GM04503 (cell line): ENCODE data around the gene DOCK3.
"Not testable (repeated sequence)": the region's sequence is repeated elsewhere in the genome, so short reads cannot be mapped to it uniquely, and the experiment has no call there.

Experiments
- DNase-seq: peaks from one replicate; pipeline ENCODE4 v3.0.0-alpha.2; 2012; ENCODE audit warnings: low read depth

The DOCK3 gene

DNA sequence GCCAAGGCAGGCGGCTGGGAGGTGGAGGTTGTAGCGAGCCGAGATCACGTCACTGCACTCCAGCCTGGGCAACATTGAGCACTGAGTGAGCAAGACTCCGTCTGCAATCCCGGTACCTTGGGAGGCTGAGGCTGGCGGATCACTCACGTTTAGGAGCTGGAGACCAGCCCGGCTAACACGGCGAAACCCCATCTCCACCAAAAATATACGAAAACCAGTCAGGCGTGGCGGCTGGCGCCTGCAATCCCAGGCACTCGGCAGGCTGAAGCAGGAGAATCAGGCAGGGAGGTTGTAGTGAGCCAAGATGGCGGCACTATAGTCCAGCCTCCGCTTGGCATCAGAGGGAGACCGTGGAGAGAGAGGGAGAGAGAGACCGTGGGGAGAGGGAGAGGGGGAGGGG is 129.6 kb downstream of the DOCK3 start:
- not testable (repeated sequence) for DNase-seq

DNA sequence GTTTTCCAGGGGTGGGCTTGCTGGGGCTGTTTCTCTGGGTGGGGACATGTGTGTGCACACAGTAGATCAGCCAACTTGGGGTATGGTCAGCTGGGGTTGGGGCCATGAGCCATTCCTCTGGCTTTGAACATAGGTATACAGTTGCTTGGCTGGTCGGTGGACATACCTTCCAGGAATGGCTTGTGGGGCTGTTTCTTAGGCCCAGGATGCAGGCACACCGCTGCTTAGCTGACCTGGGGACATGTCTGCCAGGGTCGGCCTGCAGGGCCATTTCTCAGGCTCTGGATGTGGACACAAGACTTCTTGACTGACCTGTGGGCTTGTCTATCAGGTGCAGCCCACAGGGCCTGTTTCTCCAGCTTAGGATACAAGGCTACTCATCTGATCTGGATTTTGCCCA is 130.6 kb downstream of the DOCK3 start:
- DNase-seq: no peak

DNA sequence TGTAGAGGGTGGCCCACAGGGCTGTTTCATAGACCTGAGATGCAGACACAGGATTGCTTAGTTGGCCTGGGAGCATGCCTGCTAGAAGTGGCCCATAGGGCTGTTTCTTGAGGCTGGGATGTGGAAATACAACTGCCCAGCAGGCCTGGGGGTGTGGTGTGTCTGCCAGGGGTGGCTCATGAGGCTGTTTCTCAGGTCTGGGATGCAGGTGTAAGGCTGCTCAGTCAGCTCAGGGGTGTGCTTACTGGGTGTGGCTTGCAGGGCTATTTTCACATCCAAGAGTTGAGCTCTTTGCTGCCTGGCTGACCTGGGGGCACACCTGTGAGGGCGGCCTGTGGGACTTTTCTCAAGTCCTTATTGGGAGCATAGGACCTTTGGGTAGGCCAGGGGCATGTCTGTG is 131.3 kb downstream of the DOCK3 start:
- DNase-seq: no peak

DNA sequence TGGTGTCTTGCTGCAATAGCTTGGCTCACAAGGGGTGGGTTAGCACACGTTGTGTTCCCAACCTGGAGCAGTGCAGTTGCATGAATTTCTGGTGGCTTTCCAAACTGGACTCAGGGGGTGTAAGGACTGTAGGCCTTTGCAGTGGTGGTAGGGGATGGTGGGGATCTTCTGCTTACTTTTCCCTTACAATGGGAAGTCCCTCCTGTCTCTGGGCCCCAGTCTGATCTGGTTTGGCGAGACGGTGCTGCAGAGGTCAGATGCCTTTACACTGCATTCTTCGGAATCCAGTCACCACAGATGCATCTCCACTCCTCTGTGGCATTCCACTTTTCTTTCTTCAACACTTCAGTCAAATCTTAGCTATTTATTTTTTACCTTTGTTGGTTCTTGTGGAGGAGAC is 132.1 kb downstream of the DOCK3 start:
- DNase-seq: no peak

GRCh38 chr3:50807266-50807665 is 132.5 kb downstream of the DOCK3 start:
- no peak for DNase-seq

- no peak for DNase-seq
Measured at GRCh38 chr3:50811893-50812292, 137.2 kb downstream of the DOCK3 start.

DNA sequence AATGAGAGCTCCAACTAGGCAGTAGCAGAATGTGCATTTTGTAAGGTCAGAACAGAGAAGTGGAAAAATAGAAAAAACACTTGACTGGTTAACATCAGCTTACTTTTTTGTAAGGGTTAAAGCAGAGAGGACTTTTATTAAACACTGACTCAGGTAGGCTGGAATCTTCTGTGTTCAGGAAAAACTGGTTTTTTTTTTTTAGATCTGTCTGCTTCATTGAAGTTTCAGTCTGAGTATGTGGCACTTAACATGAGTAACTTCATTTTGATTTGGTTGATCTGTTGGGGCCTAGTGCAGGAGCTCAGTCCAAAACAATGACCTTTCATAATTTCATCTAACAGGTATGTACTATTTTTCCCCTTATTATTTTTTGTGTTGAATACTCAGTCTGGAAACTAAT is 141.1 kb downstream of the DOCK3 start:
- DNase-seq: no peak

- no peak for DNase-seq
Measured at GRCh38 chr3:50816894-50817293, 142.2 kb downstream of the DOCK3 start.

GRCh38 chr3:50817756-50818529 is 143.2 kb downstream of the DOCK3 start:
- DNase-seq: no peak

DNA sequence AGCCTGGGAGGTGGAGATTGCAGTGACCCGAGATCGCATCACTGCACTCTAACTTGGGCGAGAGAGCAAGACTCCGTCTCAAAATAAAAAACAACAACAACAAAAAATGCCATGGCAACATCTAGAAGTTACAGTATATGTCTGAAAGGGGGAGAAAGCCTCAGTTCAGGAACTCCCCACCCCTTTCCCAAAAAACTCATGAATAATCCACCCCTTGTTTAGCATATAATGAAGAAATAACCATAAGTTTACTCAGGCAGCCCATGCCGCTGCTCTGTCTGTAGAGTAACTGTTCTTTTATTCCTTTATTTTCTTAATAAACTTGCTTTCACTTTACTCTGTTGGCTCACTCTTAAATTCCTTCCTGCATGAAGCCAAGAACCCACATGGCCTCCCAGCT is 145.2 kb downstream of the DOCK3 start:
- no peak for DNase-seq

DNA sequence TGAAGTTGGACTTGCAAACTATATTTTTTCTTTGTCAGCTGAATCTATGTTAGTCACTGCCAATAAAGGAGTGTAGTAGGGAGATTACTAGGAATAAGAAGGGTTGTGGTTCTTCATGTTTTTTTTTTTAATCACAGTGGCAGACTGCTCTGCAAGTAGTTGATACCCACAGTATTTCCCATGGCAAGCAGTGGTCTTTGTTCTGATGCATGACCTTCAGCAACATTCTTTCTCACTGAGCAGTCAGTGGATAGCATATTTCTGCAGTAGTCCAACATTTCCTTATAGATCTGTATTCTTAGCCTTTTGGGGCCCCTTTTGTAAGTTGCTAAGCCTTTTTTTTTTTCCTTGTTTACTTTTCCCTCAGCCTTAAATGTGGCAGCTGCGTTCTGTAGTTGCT is 151.1 kb downstream of the DOCK3 start:
- no peak for DNase-seq

GRCh38 chr3:50830451-50830850 is 155.7 kb downstream of the DOCK3 start:
- no peak for DNase-seq

GRCh38 chr3:50831009-50831408 is 156.3 kb downstream of the DOCK3 start:
- not testable (repeated sequence) for DNase-seq

- DNase-seq: no peak
Measured at GRCh38 chr3:50840983-50841489, 166.3 kb downstream of the DOCK3 start.

GRCh38 chr3:50848308-50848707 is 173.6 kb downstream of the DOCK3 start:
- DNase-seq: no peak

- DNase-seq: no peak
Measured at GRCh38 chr3:50850639-50851511, 176.1 kb downstream of the DOCK3 start.

- no peak for DNase-seq
Measured at GRCh38 chr3:50853936-50854335, 179.2 kb downstream of the DOCK3 start.

DNA sequence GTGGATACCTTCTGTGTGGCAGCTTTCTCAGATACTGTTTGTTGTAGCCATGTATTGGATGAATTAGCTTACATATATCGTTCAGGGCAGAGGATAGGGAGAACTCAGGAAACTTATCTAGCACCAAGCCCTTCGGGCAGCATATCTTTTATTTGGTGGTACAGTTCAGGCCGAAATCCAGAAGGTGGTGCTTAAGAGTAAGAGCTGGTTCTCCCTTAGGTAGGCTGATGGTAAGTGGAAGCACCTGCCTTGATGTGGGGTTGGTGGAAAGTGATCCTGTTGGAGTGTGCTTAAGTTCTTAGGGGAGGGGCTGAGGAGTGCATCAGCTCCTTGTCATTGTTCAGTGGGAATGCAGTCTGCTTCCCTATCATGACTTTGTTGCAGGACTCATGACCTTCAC is 187.5 kb downstream of the DOCK3 start:
- DNase-seq: no peak

- no peak for DNase-seq
Measured at GRCh38 chr3:50873376-50874157, 198.8 kb downstream of the DOCK3 start.

DNA sequence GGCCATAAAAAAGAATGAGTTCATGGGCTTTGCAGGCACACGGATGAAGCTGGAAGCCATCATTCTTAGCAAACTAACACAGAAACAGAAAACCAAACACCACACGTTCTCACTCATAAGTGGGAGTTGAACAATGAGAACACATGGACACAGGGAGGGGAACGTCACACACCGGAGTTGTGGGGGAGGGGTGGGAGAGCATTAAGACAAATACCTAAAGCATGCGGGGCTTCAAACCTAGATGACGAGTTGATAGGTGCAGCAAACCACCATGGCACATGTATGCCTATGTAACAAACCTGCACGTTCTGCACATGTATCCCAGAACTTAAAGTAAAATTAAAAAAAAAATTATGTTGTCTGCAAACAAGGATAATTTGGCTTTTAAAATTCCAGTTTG is 200.1 kb downstream of the DOCK3 start:
- DNase-seq: not testable (repeated sequence)

GRCh38 chr3:50876947-50877346 is 202.2 kb downstream of the DOCK3 start:
- DNase-seq: peak; percentile 3

DNA sequence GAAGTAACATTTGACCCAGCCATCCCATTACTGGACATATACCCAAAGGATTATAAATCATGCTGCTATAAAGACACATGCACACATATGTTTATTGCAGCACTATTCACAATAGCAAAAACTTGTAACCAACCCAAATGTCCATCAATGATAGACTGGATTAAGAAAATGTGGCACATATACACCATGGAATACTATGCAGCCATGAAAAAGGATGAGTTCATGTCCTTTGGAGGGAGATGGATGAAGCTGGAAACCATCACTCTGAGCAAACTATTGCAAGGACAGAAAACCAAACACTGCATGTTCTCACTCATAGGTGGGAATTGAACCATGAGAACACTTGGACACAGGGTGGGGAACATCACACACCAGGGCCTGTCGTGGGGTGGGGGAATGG is 208.0 kb downstream of the DOCK3 start:
- DNase-seq: not testable (repeated sequence)
